Nephron progenitor cell (in vitro differentiated cells): ENCODE measurements around the gene MAMDC2.
A peak's percentile ranks its signal among the peaks of the same experiment; 100 is the strongest.

Experiments used
- DNase-seq: peaks from one replicate; pipeline ENCODE4 v3.0.0; 2021
- H3K27ac Mint-ChIP-seq: 2 replicates; pipeline ENCODE4 v1.8.0; 2021; ENCODE audit warnings: mild to moderate bottlenecking, moderate library complexity, mixed read lengths
- H3K27me3 Mint-ChIP-seq: 2 replicates; pipeline ENCODE4 v1.8.0; 2021; ENCODE audit warnings: mild to moderate bottlenecking, low read depth, mixed read lengths; ENCODE audit not compliant: poor library complexity
- H3K36me3 Mint-ChIP-seq: 2 replicates; pipeline ENCODE4 v1.8.0; 2021; ENCODE audit warnings: low read depth, mixed read lengths
- H3K4me1 Mint-ChIP-seq: 2 replicates; pipeline ENCODE4 v1.8.0; 2021; ENCODE audit warnings: mixed read lengths
- H3K4me3 Mint-ChIP-seq: 2 replicates; pipeline ENCODE4 v1.8.0; 2021; ENCODE audit warnings: mild to moderate bottlenecking, moderate library complexity, mixed read lengths
- H3K9me3 Mint-ChIP-seq: 2 replicates; pipeline ENCODE4 v1.8.0; 2021; ENCODE audit warnings: mild to moderate bottlenecking, moderate library complexity, mixed read lengths
- CTCF ChIP-seq: fragments of 200-600 bp; sonication (generic); IDR thresholded peaks from 2 replicates; pipeline ENCODE4 v1.5.0; 2021; ENCODE audit warnings: antibody characterized with exemption

MAMDC2 gene

GRCh38 chr9:70205366-70206020, 161.8 kb downstream of the MAMDC2 start:
- Mint-ChIP-seq H3K4me3 (peak overlapping the region; percentile 46), H3K4me1 (peaks cover 8% of the 10 kb centered on the region), H3K27ac (peak overlapping the region; percentile 88), H3K27me3 (peaks cover 3% of the 10 kb centered on the region), H3K36me3 (peaks cover 25% of the 10 kb centered on the region), H3K9me3 (peaks cover 50% of the 10 kb centered on the region)
- TF ChIP-seq CTCF = no peak
- no peak for DNase-seq

- DNase-seq = no peak
- no peak overlapping the region for H3K27ac Mint-ChIP-seq
- H3K4me1 Mint-ChIP-seq = no peaks in the 10 kb centered on the region
- peaks cover 29% of the 10 kb centered on the region for H3K9me3 Mint-ChIP-seq
- H3K36me3 Mint-ChIP-seq = peaks cover 36% of the 10 kb centered on the region
- H3K27me3 Mint-ChIP-seq = no peaks in the 10 kb centered on the region
- no peak overlapping the region for H3K4me3 Mint-ChIP-seq
- TF ChIP-seq CTCF = no peak
These were observed 173.4 kb downstream of the MAMDC2 start for GRCh38 chr9:70217029-70217428.

GRCh38 chr9:70218767-70219166, 175.1 kb downstream of the MAMDC2 start:
- Mint-ChIP-seq H3K4me1 (no peaks in the 10 kb centered on the region), H3K4me3 (no peak overlapping the region), H3K27ac (no peak overlapping the region), H3K36me3 (peaks cover 22% of the 10 kb centered on the region), H3K27me3 (no peaks in the 10 kb centered on the region), H3K9me3 (peaks cover 12% of the 10 kb centered on the region)
- no peak for TF ChIP-seq CTCF
- DNase-seq = no peak

- peaks cover 11% of the 10 kb centered on the region for H3K36me3 Mint-ChIP-seq
- no peaks in the 10 kb centered on the region for H3K4me1 Mint-ChIP-seq
- no peaks in the 10 kb centered on the region for H3K9me3 Mint-ChIP-seq
- H3K27ac Mint-ChIP-seq = no peak overlapping the region
- TF ChIP-seq CTCF = no peak
- DNase-seq = no peak
- no peaks in the 10 kb centered on the region for H3K27me3 Mint-ChIP-seq
- no peak overlapping the region for H3K4me3 Mint-ChIP-seq
These were observed 176.6 kb downstream of the MAMDC2 start for GRCh38 chr9:70220216-70220615.

- no peaks in the 10 kb centered on the region for H3K9me3 Mint-ChIP-seq
- no peaks in the 10 kb centered on the region for H3K4me1 Mint-ChIP-seq
- DNase-seq = no peak
- H3K27ac Mint-ChIP-seq = no peak overlapping the region
- no peak overlapping the region for H3K4me3 Mint-ChIP-seq
- peaks cover 5% of the 10 kb centered on the region for H3K36me3 Mint-ChIP-seq
- TF ChIP-seq CTCF = no peak
- H3K27me3 Mint-ChIP-seq = no peaks in the 10 kb centered on the region
These were observed 178.7 kb downstream of the MAMDC2 start for GRCh38 chr9:70222354-70222753.

- peaks cover 5% of the 10 kb centered on the region for H3K36me3 Mint-ChIP-seq
- no peak for TF ChIP-seq CTCF
- no peak overlapping the region for H3K4me3 Mint-ChIP-seq
- no peaks in the 10 kb centered on the region for H3K27me3 Mint-ChIP-seq
- peaks cover 6% of the 10 kb centered on the region for H3K4me1 Mint-ChIP-seq
- DNase-seq = no peak
- no peak overlapping the region for H3K27ac Mint-ChIP-seq
- peaks cover 1% of the 10 kb centered on the region for H3K9me3 Mint-ChIP-seq
These were observed 184.5 kb downstream of the MAMDC2 start for GRCh38 chr9:70228118-70228517.
